Gastrocnemius medialis (tissue), 4 donors: ENCODE results near the gene CTSA. TPM values are rescaled to one million over a fixed set of nuclear protein-coding genes. Genes with fewer than 3 reads are reported as not detected.
A peak's percentile ranks its signal among the peaks of the same experiment; 100 is the strongest.

Experiments
- ATAC-seq, 2 donors: fragments of 150-250 bp; one replicate each; pipeline ENCODE4 v1.9.1; 2016
- DNase-seq, 2 donors: peaks; one replicate each; pipeline ENCODE4 v3.0.0-alpha.2; 2019
- H3K27ac ChIP-seq, 4 donors: fragments of 200-600 bp; sonication (generic); 1 replicate in 1 of 4; 2 replicates in 3 of 4; pipeline ENCODE4 v1.5.1; 2016 to 2018; ENCODE audit warnings: mild to moderate bottlenecking in 2 of 4, moderate library complexity in 1 of 4
- H3K27me3 ChIP-seq, 3 donors: fragments of 200-600 bp; sonication (generic) in 2 of 3; 1 replicate in 1 of 3; 2 replicates in 2 of 3; pipeline versions ENCODE4 v1.5.1 to v1.6.0; 2016 to 2019; ENCODE audit warnings: mild to moderate bottlenecking in 1 of 3, moderate library complexity in 1 of 3
- H3K36me3 ChIP-seq, 2 donors: fragments of 200-600 bp; sonication (generic) in 1 of 2; one replicate each; pipeline ENCODE4 v1.5.1; 2017 to 2018
- H3K4me1 ChIP-seq, 2 donors: fragments of 200-600 bp; sonication (generic) in 1 of 2; one replicate each; pipeline ENCODE4 v1.5.1; 2016 to 2017; ENCODE audit warnings: mild to moderate bottlenecking in 2 of 2
- H3K4me3 ChIP-seq, 4 donors: fragments of 200-600 bp; sonication (generic) in 3 of 4; 1 replicate in 1 of 4; 2 replicates in 3 of 4; pipeline ENCODE4 v1.5.1; 2016 to 2019; ENCODE audit warnings: mild to moderate bottlenecking in 2 of 4
- H3K9me3 ChIP-seq, 3 donors: fragments of 200-600 bp; sonication (generic) in 2 of 3; 1 replicate in 1 of 3; 2 replicates in 2 of 3; pipeline ENCODE4 v1.5.1; 2016 to 2019
- POLR2A ChIP-seq, 2 donors: fragments of 450-650 bp; IDR thresholded peaks; one replicate each; pipeline ENCODE4 v1.6.1; 2017; ENCODE audit warnings: antibody characterized with exemption in 2 of 2, mild to moderate bottlenecking in 2 of 2, moderate library complexity in 2 of 2
- in situ Hi-C, 4 donors: fragments of 200-750 bp; cut with MboI; loops; one replicate each; pipeline versions ENCODE4 v1.15.0 to v1.8.0; 2017; ENCODE audit warnings: low sequenced_read_pairs in 4 of 4
- intact Hi-C: fragments of 100-400 bp; cut with DNase I; formaldehyde crosslinking; loops from one replicate; pipeline ENCODE4 v1.15.1; 2023; ENCODE audit warnings: low total_unique reads
- total RNA-seq, 4 donors: library from RNA; depleted of rRNA; stranded (reverse); fragments of >200 nt; gene quantifications; one replicate each; pipeline versions ENCODE4 v1.1.0 to v1.2.3, GENCODE V29; 2016
- TF ChIP-seq, protein P1 (sequence below), 5 experiments: fragments of 450-650 bp in 3 of 5; fragments of 200-600 bp in 2 of 5; sonication (generic) in 2 of 5; IDR thresholded peaks in 4 of 5; conservative IDR thresholded peaks in 1 of 5; 1 replicate in 4 of 5; 2 replicates in 1 of 5; pipeline ENCODE4 v1.5.1; 2016 to 2019; ENCODE audit warnings: antibody characterized with exemption in 5 of 5, mild to moderate bottlenecking in 3 of 5, moderate library complexity in 3 of 5

The CTSA gene
- total RNA-seq, 4 donors from 2014 or later: 21.9 to 59.2 (median 46.2) TPM

DNA sequence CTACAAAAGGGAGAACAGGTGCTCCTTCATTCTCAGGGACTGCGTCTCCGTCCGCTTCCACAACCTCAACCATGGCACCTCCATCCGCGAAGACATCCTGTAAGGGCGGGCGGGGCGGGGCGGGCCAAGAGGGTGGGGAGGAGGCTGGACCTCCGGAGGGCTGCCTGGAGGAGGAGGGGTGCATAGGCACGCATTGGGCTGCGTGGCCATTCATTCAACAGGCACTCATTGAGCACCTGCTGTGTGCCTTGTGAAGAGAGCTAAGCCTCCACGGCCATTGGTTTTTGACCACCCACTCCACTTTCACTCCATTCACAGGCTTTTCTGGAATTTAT, 33.3 kb upstream of the CTSA start:
- Histone ChIP-seq H3K4me1 (peaks cover 38 to 39% of the 10 kb centered on the region in 2 donors), H3K36me3 (peaks cover 0 to 10% of the 10 kb centered on the region in 2 donors)
- in situ Hi-C loops: no loop called here

DNA sequence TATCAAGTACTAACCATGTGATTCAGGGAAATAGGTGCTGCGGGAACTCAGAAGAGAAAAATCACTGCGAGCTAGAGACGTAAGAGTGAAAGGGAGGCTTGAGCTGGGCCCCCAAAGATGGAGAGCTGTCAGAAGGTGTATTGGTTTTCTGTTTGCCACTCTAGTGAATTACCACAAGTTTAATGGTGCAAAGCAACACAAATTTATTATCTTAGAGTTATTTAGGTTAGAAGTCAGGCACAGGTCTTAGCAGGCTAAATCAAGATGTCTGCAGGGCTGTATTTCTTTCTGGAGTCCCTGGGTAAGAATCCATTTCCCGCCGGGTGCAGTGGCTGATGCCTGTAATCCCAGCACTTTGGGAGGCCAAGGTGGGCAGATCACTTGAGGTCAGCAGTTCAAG, 31.2 kb upstream of the CTSA start:
- H3K27me3 ChIP-seq: no peaks in the 10 kb centered on the region
- H3K4me1 ChIP-seq: peaks cover 31% of the 10 kb centered on the region in 2 donors
- in situ Hi-C loops (no loop called here), intact Hi-C loops (no loop called here)
- DNase-seq (no peak), ATAC-seq (no peak)
- H3K9me3 ChIP-seq: no peaks in the 10 kb centered on the region
- H3K36me3 ChIP-seq: no peaks in the 10 kb centered on the region
- TF ChIP-seq POLR2A (IDR thresholded peaks at IDR 0.05): no peak
- H3K27ac ChIP-seq: no peak overlapping the region
- no peak overlapping the region for H3K4me3 ChIP-seq

More for the DNA sequence above, 33.3 kb upstream of the CTSA start:
- no peaks in the 10 kb centered on the region for H3K9me3 ChIP-seq
- TF ChIP-seq, protein P1, sequence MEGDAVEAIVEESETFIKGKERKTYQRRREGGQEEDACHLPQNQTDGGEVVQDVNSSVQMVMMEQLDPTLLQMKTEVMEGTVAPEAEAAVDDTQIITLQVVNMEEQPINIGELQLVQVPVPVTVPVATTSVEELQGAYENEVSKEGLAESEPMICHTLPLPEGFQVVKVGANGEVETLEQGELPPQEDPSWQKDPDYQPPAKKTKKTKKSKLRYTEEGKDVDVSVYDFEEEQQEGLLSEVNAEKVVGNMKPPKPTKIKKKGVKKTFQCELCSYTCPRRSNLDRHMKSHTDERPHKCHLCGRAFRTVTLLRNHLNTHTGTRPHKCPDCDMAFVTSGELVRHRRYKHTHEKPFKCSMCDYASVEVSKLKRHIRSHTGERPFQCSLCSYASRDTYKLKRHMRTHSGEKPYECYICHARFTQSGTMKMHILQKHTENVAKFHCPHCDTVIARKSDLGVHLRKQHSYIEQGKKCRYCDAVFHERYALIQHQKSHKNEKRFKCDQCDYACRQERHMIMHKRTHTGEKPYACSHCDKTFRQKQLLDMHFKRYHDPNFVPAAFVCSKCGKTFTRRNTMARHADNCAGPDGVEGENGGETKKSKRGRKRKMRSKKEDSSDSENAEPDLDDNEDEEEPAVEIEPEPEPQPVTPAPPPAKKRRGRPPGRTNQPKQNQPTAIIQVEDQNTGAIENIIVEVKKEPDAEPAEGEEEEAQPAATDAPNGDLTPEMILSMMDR (IDR thresholded peaks at IDR 0.05 in 4 of 5, conservative IDR thresholded peaks at IDR 0.05 in 1 of 5): no peak
- no peak for TF ChIP-seq POLR2A (IDR thresholded peaks at IDR 0.05)
- no peak for ATAC-seq
- no peak for DNase-seq
- intact Hi-C loops: loop anchor here (1.0 to 2.0 kb wide), 3 partner anchors 23 to 59 kb away; partner anchors contain the start of gene ZSWIM1
- H3K27me3 ChIP-seq: no peaks in the 10 kb centered on the region
- H3K4me3 ChIP-seq: peak overlapping the region; percentile 83 to 88 (median 86)
- H3K27ac ChIP-seq: peak overlapping the region; percentile 82 to 93 (median 87)

DNA sequence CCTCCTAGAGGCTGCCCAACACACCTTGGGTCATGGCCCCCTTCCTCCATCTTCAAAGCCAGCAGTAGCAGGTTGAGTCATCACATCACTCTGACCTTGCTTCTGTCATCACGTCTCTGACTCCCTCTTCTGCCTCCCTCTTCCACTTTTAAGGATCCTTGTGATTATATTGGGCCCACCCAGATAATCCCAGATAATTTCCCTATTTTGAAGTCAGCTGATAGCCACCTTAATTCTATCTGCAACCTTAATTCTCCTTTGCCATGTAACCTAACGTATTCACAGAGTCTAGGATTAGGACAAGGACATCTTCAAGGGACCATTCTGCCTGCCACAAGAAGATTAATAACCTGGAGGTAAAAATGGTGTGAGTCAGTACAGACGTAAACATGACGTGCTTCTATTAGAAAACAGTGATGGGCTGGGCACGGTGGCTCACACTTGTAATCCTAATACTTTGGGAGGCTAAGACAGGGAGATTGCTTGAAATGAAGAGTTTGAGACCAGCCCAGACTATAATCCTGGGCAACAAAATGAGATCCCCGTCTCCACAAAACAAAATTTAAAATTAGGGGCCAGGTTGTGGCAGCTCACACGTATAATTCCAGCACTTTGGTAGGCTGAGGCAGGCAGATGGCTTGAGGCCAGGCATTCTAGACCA, 30.4 kb upstream of the CTSA start:
- DNase-seq (no peak), ATAC-seq (no peak)
- no peaks in the 10 kb centered on the region for H3K36me3 ChIP-seq
- H3K9me3 ChIP-seq: no peaks in the 10 kb centered on the region
- H3K4me3 ChIP-seq: no peak overlapping the region
- in situ Hi-C loops (no loop called here), intact Hi-C loops (no loop called here)
- no peaks in the 10 kb centered on the region for H3K27me3 ChIP-seq
- H3K4me1 ChIP-seq: peaks cover 23% of the 10 kb centered on the region in 2 donors
- H3K27ac ChIP-seq: no peak overlapping the region
- no peak for TF ChIP-seq POLR2A (IDR thresholded peaks at IDR 0.05)

DNA sequence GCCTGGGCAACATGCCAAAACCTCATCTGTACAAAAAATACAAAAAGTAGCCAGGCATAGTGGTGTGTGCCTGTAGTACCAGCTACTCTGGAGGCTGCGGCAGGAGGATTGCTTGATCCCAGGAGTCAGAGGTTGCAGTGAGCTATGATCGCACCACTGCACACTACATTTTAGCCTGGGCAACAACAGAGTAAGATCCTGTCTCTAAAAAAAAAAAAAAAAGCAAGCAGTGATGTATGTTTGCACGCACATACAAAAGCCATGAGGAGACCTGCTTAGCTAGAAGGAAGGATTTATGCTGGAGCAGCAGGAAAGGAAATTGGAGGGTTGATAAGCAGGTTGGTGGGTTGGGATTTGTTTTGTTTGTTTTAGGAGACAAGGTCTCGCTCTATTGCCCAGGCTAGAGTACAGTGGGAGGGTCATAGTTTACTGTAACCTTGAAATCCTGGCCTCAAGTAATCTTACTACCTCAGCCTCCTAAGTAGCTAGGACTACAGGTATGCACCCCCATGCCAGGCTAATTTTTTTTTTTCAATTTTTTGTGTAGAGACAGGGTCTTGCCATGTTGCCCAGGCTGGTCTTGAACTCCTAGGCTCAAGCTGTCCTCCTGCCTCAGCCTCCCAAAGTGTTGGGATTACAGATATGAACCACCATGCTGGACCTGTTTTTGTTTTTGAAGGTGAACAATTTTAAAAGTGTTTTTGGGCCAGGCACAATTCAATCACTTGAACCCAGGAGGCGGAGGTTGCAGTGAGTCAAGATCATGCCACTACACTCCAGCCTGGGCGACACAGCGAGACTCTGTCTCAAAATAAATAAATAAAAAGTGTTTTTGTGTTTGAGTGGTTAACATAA, 29.7 kb upstream of the CTSA start:
- intact Hi-C loops: no loop called here
- in situ Hi-C loops: no loop called here
- Histone ChIP-seq H3K27ac (no peak overlapping the region), H3K4me1 (peaks cover 16% of the 10 kb centered on the region in 2 donors), H3K4me3 (no peak overlapping the region), H3K9me3 (no peaks in the 10 kb centered on the region), H3K36me3 (no peaks in the 10 kb centered on the region), H3K27me3 (no peaks in the 10 kb centered on the region)
- ATAC-seq (no peak), DNase-seq (no peak)
- TF ChIP-seq POLR2A (IDR thresholded peaks at IDR 0.05): no peak
- TF ChIP-seq, protein P1 (IDR thresholded peaks at IDR 0.05 in 4 of 5, conservative IDR thresholded peaks at IDR 0.05 in 1 of 5): no peak

DNA sequence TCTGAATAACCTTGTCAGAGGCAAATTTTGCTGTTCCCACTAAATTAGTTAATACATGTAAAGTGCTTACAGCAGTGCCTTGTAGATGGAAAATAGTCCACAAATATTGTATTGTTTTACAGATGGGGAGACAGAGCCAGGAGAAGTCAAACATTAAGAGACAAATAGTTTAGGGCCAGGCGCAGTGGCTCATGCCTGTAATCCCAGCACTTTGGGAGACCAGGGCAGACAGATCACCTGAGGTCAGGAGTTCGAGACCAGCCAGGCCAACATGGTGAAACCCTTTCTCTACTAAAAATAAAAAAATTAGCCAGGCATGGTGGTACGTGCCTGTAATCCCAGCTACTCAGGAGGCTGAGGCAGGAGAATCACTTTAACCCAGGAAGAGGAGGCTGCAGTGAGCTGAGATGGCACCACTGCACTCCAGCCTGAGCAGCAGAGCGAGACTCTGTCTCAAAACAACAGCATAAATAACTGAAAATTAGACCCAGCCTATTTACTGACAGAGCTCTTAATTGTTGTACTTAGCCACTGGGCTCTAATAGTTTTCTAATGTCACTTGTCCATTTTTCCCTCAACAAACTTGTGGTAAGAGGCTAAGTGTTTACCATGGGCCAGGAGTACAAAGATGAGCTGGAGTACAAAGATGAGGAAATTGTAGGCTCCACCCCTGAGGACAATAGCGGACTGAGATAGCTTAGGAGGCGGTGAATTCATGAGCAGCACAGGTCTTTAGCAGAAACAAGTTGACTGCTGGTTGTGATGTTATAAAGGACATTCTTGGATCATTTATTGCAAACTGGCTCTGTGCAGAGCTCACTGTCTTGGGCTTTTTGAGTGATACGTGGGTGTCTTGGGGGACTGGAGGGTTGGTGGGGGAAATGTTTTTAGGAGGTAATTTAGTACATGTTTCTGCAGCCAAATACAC, 27.3 kb upstream of the CTSA start:
- Histone ChIP-seq H3K27me3 (no peaks in the 10 kb centered on the region), H3K9me3 (no peaks in the 10 kb centered on the region), H3K27ac (no peak overlapping the region), H3K4me1 (peaks cover 0 to 4% of the 10 kb centered on the region in 2 donors), H3K36me3 (no peaks in the 10 kb centered on the region), H3K4me3 (no peak overlapping the region)
- intact Hi-C loops (no loop called here), in situ Hi-C loops (no loop called here)
- DNase-seq: no peak
- TF ChIP-seq, protein P1 (IDR thresholded peaks at IDR 0.05 in 4 of 5, conservative IDR thresholded peaks at IDR 0.05 in 1 of 5): no peak
- TF ChIP-seq POLR2A (IDR thresholded peaks at IDR 0.05): no peak
- ATAC-seq: no peak
